Upper lobe of left lung (tissue), 6 donors: ENCODE measurements around the gene COPS6. TPM values are rescaled to one million over a fixed set of nuclear protein-coding genes. Genes with fewer than 3 reads are reported as not detected.

Experiments used
- ATAC-seq, 2 donors: fragments of 200-7000 bp; cut with Tn5 transposase; one replicate each; pipeline ENCODE4 v1.9.1; 2022; ENCODE audit warnings: mild to moderate bottlenecking in 2 of 2, moderate library complexity in 2 of 2; ENCODE audit not compliant: low FRiP score in 2 of 2
- DNase-seq, 2 donors: peaks; one replicate each; pipeline ENCODE4 v3.0.0-alpha.2; 2019 to 2020
- H3K27ac ChIP-seq, 4 donors: fragments of 200-600 bp; sonication (generic); one replicate each; pipeline ENCODE4 v1.5.1; 2016 to 2019
- H3K27me3 ChIP-seq, 4 donors: fragments of 200-600 bp; sonication (generic); one replicate each; pipeline ENCODE4 v1.5.1; 2017 to 2019
- H3K36me3 ChIP-seq, 4 donors: fragments of 200-600 bp; sonication (generic); one replicate each; pipeline ENCODE4 v1.5.1; 2016 to 2019
- H3K4me1 ChIP-seq, 4 donors: fragments of 200-600 bp; sonication (generic); one replicate each; pipeline ENCODE4 v1.5.1; 2018 to 2019
- H3K4me3 ChIP-seq, 4 donors: fragments of 200-600 bp; sonication (generic); one replicate each; pipeline ENCODE4 v1.5.1; 2017 to 2019; ENCODE audit warnings: mild to moderate bottlenecking in 2 of 4, moderate library complexity in 1 of 4
- H3K9me3 ChIP-seq, 4 donors: fragments of 200-600 bp; sonication (generic); one replicate each; pipeline ENCODE4 v1.5.1; 2018 to 2019
- CTCF ChIP-seq, 6 experiments: fragments of 450-650 bp in 4 of 6; fragments of 200-600 bp in 2 of 6; sonication (generic) in 2 of 6; IDR thresholded peaks; one replicate each; pipeline ENCODE4 v1.5.1; 2016 to 2019; ENCODE audit warnings: antibody characterized with exemption in 6 of 6
- EP300 ChIP-seq, 4 donors: sonication (generic); formaldehyde crosslinking; IDR thresholded peaks; one replicate each; pipeline ENCODE4 v1.5.1; 2017; ENCODE audit warnings: antibody characterized with exemption in 4 of 4, control low read depth in 2 of 4
- POLR2A ChIP-seq, 4 donors: fragments of 450-650 bp; IDR thresholded peaks; one replicate each; pipeline ENCODE4 v1.5.1; 2016 to 2017; ENCODE audit warnings: antibody characterized with exemption in 4 of 4, mild to moderate bottlenecking in 2 of 4
- POLR2AphosphoS5 ChIP-seq, 2 donors: sonication (generic); formaldehyde crosslinking; IDR thresholded peaks; one replicate each; pipeline ENCODE4 v1.5.1; 2017; ENCODE audit warnings: antibody characterized with exemption in 2 of 2
- WGBS, 2 donors: methylation state at CpG; one replicate each; pipeline ENCODE4 v1.1.5; 2017 to 2018; 5-methylcytosine and 5-hydroxymethylcytosine counted together
- total RNA-seq, 6 donors: library from RNA; depleted of rRNA in 4 of 6; stranded (reverse); fragments of >200 nt in 4 of 6; gene quantifications; one replicate each; pipeline versions ENCODE4 v1.1.0 to v1.2.1, GENCODE V29; 2016 to 2021
- donor health status: DM: no; HTN: no; CAD: no; lungs with moderate emphysema.
- donor health status: DM: no; HTN: yes; CAD: no; lungs with severe emphysema.

Gene COPS6
- total RNA-seq, 6 donors from 2014 or later = 23.4 to 217 (median 53.9) TPM

- no peak overlapping the region for H3K4me3 ChIP-seq
- H3K36me3 ChIP-seq = peaks cover 0 to under 1% (median under 1%) of the 10 kb centered on the region in 4 donors
- no peaks in the 10 kb centered on the region for H3K27me3 ChIP-seq
- DNase-seq (no peak), ATAC-seq (no peak)
- TF ChIP-seq POLR2A (IDR thresholded peaks at IDR 0.05) (no peak), CTCF (IDR thresholded peaks at IDR 0.05) (no peak), EP300 (IDR thresholded peaks at IDR 0.05) (no peak), POLR2AphosphoS5 (IDR thresholded peaks at IDR 0.05) (no peak)
- H3K4me1 ChIP-seq = peaks cover 21 to 39% (median 30%) of the 10 kb centered on the region in 4 donors
- 31 to 52% methylated on average over 3 of the region's 3 CpGs for WGBS, 2 donors
- H3K9me3 ChIP-seq = no peaks in the 10 kb centered on the region
- no peak overlapping the region for H3K27ac ChIP-seq
Observed at GRCh38 chr7:100085515-100085914, 3.3 kb upstream of the COPS6 start.

GRCh38 chr7:100087055-100087750 is 1.6 kb upstream of the COPS6 start:
- Histone ChIP-seq H3K27me3 (no peaks in the 10 kb centered on the region), H3K27ac (no peak overlapping the region), H3K4me1 (peaks cover 17 to 28% (median 21%) of the 10 kb centered on the region in 4 donors), H3K9me3 (no peaks in the 10 kb centered on the region), H3K36me3 (peaks cover 14 to 18% (median 17%) of the 10 kb centered on the region in 4 donors), H3K4me3 (no peak overlapping the region)
- no peak for DNase-seq
- no peak for TF ChIP-seq CTCF (IDR thresholded peaks at IDR 0.05)
- TF ChIP-seq EP300 (IDR thresholded peaks at IDR 0.05) = no peak
- no peak for TF ChIP-seq POLR2A (IDR thresholded peaks at IDR 0.05)
- TF ChIP-seq POLR2AphosphoS5 (IDR thresholded peaks at IDR 0.05) = no peak
- 84 to 86% methylated on average over 10 of the region's 10 CpGs for WGBS, 2 donors
- ATAC-seq = no peak

- no peak for DNase-seq
- 78 to 87% methylated on average over 9 to 11 of the region's 11 CpGs for WGBS, 2 donors
- H3K4me3 ChIP-seq = peak overlapping the region; percentile 68 to 92 (median 88)
Observed at GRCh38 chr7:100088095-100088620, 611 bp upstream of the COPS6 start.

GRCh38 chr7:100089458-100090196 is 858 bp downstream of the COPS6 start:
- peak overlapping the region; percentile 79 to 90 (median 84) for H3K27ac ChIP-seq
- H3K4me1 ChIP-seq = peaks cover 12 to 21% (median 17%) of the 10 kb centered on the region in 4 donors
- no peaks in the 10 kb centered on the region for H3K27me3 ChIP-seq
- ATAC-seq = no peak
- TF ChIP-seq POLR2A (IDR thresholded peaks at IDR 0.05) = no peak
- no peak for DNase-seq
- 30 to 49% methylated on average over 7 of the region's 7 CpGs for WGBS, 2 donors
- peaks cover 27 to 42% (median 40%) of the 10 kb centered on the region in 4 donors for H3K36me3 ChIP-seq
- peak overlapping the region; percentile 68 to 92 (median 88) for H3K4me3 ChIP-seq
- H3K9me3 ChIP-seq = no peaks in the 10 kb centered on the region

More at GRCh38 chr7:100088095-100088620, 611 bp upstream of the COPS6 start:
- peak overlapping the region; percentile 79 to 90 (median 84) for H3K27ac ChIP-seq
- H3K36me3 ChIP-seq = peaks cover 23 to 27% (median 26%) of the 10 kb centered on the region in 4 donors
- H3K27me3 ChIP-seq = no peaks in the 10 kb centered on the region
- no peaks in the 10 kb centered on the region for H3K9me3 ChIP-seq
- no peak for ATAC-seq
- no peak for TF ChIP-seq EP300 (IDR thresholded peaks at IDR 0.05)
- TF ChIP-seq POLR2AphosphoS5 (IDR thresholded peaks at IDR 0.05) = no peak
- no peak for TF ChIP-seq CTCF (IDR thresholded peaks at IDR 0.05)
- no peak for TF ChIP-seq POLR2A (IDR thresholded peaks at IDR 0.05)
- peaks cover 12 to 21% (median 15%) of the 10 kb centered on the region in 4 donors for H3K4me1 ChIP-seq
